Liver (tissue), 9 donors: ENCODE measurements around the gene GSK3A. TPM values are rescaled to one million over a fixed set of nuclear protein-coding genes. Genes with fewer than 3 reads are reported as not detected.

Source experiments
- DNase-seq: peaks from one replicate; pipeline ENCODE4 v3.0.0-alpha.2; 2017; ENCODE audit warnings: low spot score
- H3K27ac ChIP-seq, 2 donors: one replicate each; pipeline ENCODE4 v1.7.0; 2013; ENCODE audit warnings: inconsistent platforms in 2 of 2, low read length in 2 of 2, control low read depth in 1 of 2, low read depth in 1 of 2, mild to moderate bottlenecking in 1 of 2
- H3K27me3 ChIP-seq, 4 donors: one replicate each; pipeline versions ENCODE4 v1.6.1 to v1.7.0; 2013; ENCODE audit warnings: low read length in 3 of 4, inconsistent platforms in 1 of 4, mild to moderate bottlenecking in 1 of 4, moderate library complexity in 1 of 4; ENCODE audit not compliant: control insufficient read depth in 4 of 4, insufficient read depth in 4 of 4
- H3K36me3 ChIP-seq, 4 donors: one replicate each; pipeline versions ENCODE4 v1.6.1 to v1.7.0; 2013; ENCODE audit warnings: low read length in 3 of 4, mild to moderate bottlenecking in 3 of 4, low read depth in 1 of 4, moderate library complexity in 1 of 4; ENCODE audit not compliant: control insufficient read depth in 4 of 4, insufficient read depth in 3 of 4
- H3K4me1 ChIP-seq, 4 donors: one replicate each; pipeline versions ENCODE4 v1.6.1 to v1.7.0; 2013; ENCODE audit warnings: low read length in 3 of 4, mild to moderate bottlenecking in 3 of 4, moderate library complexity in 1 of 4; ENCODE audit not compliant: control insufficient read depth in 4 of 4, insufficient read depth in 4 of 4
- H3K4me3 ChIP-seq, 3 donors: one replicate each; pipeline versions ENCODE4 v1.6.1 to v1.7.0; 2013; ENCODE audit warnings: low read length in 3 of 3, control low read depth in 1 of 3, low read depth in 1 of 3, mild to moderate bottlenecking in 1 of 3
- H3K9ac ChIP-seq, 2 donors: one replicate each; pipeline ENCODE4 v1.7.0; 2013; ENCODE audit warnings: low read length in 2 of 2, mild to moderate bottlenecking in 2 of 2, moderate library complexity in 2 of 2, control low read depth in 1 of 2, low read depth in 1 of 2
- H3K9me3 ChIP-seq, 4 donors: one replicate each; pipeline versions ENCODE4 v1.6.1 to v1.7.0; 2013; ENCODE audit warnings: low read length in 3 of 4; ENCODE audit not compliant: control insufficient read depth in 4 of 4
- EGR1 ChIP-seq, 2 donors: IDR thresholded peaks; 2 replicates each; pipeline ENCODE4 v1.6.1; 2016 to 2018; ENCODE audit warnings: antibody characterized with exemption in 2 of 2, low read depth in 2 of 2
- FOXA1 ChIP-seq: IDR thresholded peaks from 2 replicates; pipeline ENCODE4 v1.6.1; 2016; ENCODE audit warnings: antibody characterized with exemption
- FOXA2 ChIP-seq: IDR thresholded peaks from 2 replicates; pipeline ENCODE4 v1.6.1; 2016; ENCODE audit warnings: antibody characterized with exemption
- GABPA ChIP-seq, 2 donors: IDR thresholded peaks in 1 of 2; conservative IDR thresholded peaks in 1 of 2; 2 replicates each; pipeline ENCODE4 v1.6.1; 2016; ENCODE audit warnings: antibody characterized with exemption in 2 of 2, mild to moderate bottlenecking in 1 of 2, moderate library complexity in 1 of 2
- HNF4A ChIP-seq, 2 donors: conservative IDR thresholded peaks; 2 replicates each; pipeline ENCODE4 v1.6.1; 2016; ENCODE audit warnings: antibody characterized with exemption in 2 of 2, mild to moderate bottlenecking in 2 of 2
- HNF4G ChIP-seq: IDR thresholded peaks from 2 replicates; pipeline ENCODE4 v1.6.1; 2016; ENCODE audit warnings: antibody characterized with exemption
- JUND ChIP-seq, 2 donors: IDR thresholded peaks; 2 replicates each; pipeline ENCODE4 v1.6.1; 2016; ENCODE audit warnings: antibody characterized with exemption in 2 of 2
- NR2F2 ChIP-seq: IDR thresholded peaks from 2 replicates; pipeline ENCODE4 v1.6.1; 2016; ENCODE audit warnings: antibody characterized with exemption
- RAD21 ChIP-seq, 2 donors: IDR thresholded peaks; 2 replicates each; pipeline ENCODE4 v1.6.1; 2016; ENCODE audit warnings: antibody characterized with exemption in 2 of 2, mild to moderate bottlenecking in 2 of 2
- RXRA ChIP-seq, 2 donors: IDR thresholded peaks; 2 replicates each; pipeline ENCODE4 v1.6.1; 2017 to 2018; ENCODE audit warnings: antibody characterized with exemption in 2 of 2, mild to moderate bottlenecking in 1 of 2
- SP1 ChIP-seq: IDR thresholded peaks from 2 replicates; pipeline ENCODE4 v1.6.1; 2018; ENCODE audit warnings: antibody characterized with exemption, mild to moderate bottlenecking
- TAF1 ChIP-seq: conservative IDR thresholded peaks from 2 replicates; pipeline ENCODE4 v1.6.1; 2016; ENCODE audit warnings: antibody characterized with exemption, mild to moderate bottlenecking
- YY1 ChIP-seq: IDR thresholded peaks from 2 replicates; pipeline ENCODE4 v1.6.1; 2016; ENCODE audit warnings: antibody characterized with exemption, mild to moderate bottlenecking
- WGBS: extraction: QIAGEN DNeasy Blood & Tissue Kit; methylation state at CpG from one replicate; pipeline ENCODE4 v1.1.7; 2013; 5-methylcytosine and 5-hydroxymethylcytosine counted together
- polyA plus RNA-seq, 2 donors: library from polyadenylated mRNA; stranded (reverse) in 1 of 2; unstranded in 1 of 2; fragments of 200-250 nt in 1 of 2; fragments of >200 nt in 1 of 2; fragmentation: Nextera tagmentation in 1 of 2; extraction: Ambion mirVana in 1 of 2; gene quantifications; one replicate each; pipeline versions ENCODE4 v1.2.1 to v1.2.3, GENCODE V29; 2013 to 2015
- total RNA-seq, 2 donors: library from RNA; depleted of rRNA; stranded (reverse); fragments of >200 nt; gene quantifications; one replicate each; pipeline ENCODE4 v1.2.3, GENCODE V29; 2014
- TF ChIP-seq, protein P1 (sequence below): IDR thresholded peaks from 2 replicates; pipeline ENCODE4 v1.6.1; 2016; ENCODE audit warnings: antibody characterized with exemption
- TF ChIP-seq, protein P2 (sequence below): IDR thresholded peaks from 2 replicates; pipeline ENCODE4 v1.6.1; 2016; ENCODE audit warnings: antibody characterized with exemption, mild to moderate bottlenecking
- TF ChIP-seq, protein P3 (sequence below): IDR thresholded peaks from 2 replicates; pipeline ENCODE4 v1.6.1; 2016; ENCODE audit warnings: antibody characterized with exemption
- TF ChIP-seq, protein P4 (sequence below): IDR thresholded peaks from 2 replicates; pipeline ENCODE4 v1.6.1; 2016; ENCODE audit warnings: antibody characterized with exemption
- TF ChIP-seq, protein P5 (sequence below): fragments of 150-350 bp; IDR thresholded peaks from 2 replicates; pipeline ENCODE4 v1.5.1; 2017; ENCODE audit warnings: improper control_type of control experiment, low read depth, low read length; ENCODE audit not compliant: missing input control
- donor health status: healthy.
- donor health status: healthy.
- donor health status: healthy.
- donor health status: healthy.
- donor health status: healthy.

The GSK3A gene
- total and polyA plus RNA-seq, 4 donors = 5.9 to 23.1 (median 13.0) TPM

DNA sequence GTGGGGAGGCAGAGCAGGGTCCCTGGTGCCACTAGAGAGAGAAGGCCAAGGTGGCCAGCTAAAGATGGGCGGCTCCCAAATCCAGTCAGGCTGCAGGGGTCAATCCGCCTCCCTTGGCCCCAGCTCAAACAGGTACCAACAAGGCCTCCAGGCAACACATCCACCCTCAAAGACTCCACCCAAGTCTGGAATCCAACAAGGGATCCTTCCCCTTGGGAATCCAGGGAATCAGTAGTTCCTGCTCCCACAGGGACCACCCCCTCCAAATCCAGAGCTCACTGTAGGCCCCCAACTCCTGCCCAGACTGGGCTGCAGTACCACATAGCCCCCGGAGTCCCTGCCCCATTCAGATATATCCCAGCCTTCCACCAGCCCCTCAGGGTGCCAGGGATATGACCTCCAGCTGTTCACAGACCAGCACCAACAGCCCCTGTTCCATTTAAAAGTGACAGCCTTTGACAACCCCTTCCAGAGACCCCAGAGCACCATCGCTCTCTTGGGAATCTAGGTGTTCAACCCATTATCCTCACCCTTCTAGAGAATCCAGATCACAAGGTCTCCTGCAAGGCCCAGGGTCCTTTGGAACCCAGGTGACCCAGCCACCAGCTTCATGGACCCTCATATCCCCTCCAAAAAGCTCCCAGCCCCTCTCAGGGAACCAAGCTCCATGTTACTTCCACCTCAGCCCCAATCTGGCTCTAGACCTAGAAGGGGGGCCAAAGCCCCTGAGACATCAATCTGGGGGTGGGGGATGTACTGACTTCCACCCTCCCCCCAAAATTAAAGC is 9.4 kb upstream of the GSK3A start:
- TF ChIP-seq TAF1 (no peak), RXRA (IDR thresholded peaks at IDR 0.05) (no peak), GABPA (IDR thresholded peaks at IDR 0.05 in 1 of 2, conservative IDR thresholded peaks at IDR 0.05 in 1 of 2) (no peak), FOXA2 (no peak), SP1 (no peak), FOXA1 (no peak), NR2F2 (no peak), YY1 (no peak), EGR1 (IDR thresholded peaks at IDR 0.05; ENCODE audit: low read depth in 2 of 2) (no peak), HNF4G (no peak), HNF4A (conservative IDR thresholded peaks at IDR 0.05) (no peak), JUND (IDR thresholded peaks at IDR 0.05) (no peak), RAD21 (IDR thresholded peaks at IDR 0.05) (no peak)
- TF ChIP-seq, protein P1, sequence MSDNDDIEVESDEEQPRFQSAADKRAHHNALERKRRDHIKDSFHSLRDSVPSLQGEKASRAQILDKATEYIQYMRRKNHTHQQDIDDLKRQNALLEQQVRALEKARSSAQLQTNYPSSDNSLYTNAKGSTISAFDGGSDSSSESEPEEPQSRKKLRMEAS = no peak
- TF ChIP-seq, protein P2, sequence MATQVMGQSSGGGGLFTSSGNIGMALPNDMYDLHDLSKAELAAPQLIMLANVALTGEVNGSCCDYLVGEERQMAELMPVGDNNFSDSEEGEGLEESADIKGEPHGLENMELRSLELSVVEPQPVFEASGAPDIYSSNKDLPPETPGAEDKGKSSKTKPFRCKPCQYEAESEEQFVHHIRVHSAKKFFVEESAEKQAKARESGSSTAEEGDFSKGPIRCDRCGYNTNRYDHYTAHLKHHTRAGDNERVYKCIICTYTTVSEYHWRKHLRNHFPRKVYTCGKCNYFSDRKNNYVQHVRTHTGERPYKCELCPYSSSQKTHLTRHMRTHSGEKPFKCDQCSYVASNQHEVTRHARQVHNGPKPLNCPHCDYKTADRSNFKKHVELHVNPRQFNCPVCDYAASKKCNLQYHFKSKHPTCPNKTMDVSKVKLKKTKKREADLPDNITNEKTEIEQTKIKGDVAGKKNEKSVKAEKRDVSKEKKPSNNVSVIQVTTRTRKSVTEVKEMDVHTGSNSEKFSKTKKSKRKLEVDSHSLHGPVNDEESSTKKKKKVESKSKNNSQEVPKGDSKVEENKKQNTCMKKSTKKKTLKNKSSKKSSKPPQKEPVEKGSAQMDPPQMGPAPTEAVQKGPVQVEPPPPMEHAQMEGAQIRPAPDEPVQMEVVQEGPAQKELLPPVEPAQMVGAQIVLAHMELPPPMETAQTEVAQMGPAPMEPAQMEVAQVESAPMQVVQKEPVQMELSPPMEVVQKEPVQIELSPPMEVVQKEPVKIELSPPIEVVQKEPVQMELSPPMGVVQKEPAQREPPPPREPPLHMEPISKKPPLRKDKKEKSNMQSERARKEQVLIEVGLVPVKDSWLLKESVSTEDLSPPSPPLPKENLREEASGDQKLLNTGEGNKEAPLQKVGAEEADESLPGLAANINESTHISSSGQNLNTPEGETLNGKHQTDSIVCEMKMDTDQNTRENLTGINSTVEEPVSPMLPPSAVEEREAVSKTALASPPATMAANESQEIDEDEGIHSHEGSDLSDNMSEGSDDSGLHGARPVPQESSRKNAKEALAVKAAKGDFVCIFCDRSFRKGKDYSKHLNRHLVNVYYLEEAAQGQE = no peak
- TF ChIP-seq, protein P3, sequence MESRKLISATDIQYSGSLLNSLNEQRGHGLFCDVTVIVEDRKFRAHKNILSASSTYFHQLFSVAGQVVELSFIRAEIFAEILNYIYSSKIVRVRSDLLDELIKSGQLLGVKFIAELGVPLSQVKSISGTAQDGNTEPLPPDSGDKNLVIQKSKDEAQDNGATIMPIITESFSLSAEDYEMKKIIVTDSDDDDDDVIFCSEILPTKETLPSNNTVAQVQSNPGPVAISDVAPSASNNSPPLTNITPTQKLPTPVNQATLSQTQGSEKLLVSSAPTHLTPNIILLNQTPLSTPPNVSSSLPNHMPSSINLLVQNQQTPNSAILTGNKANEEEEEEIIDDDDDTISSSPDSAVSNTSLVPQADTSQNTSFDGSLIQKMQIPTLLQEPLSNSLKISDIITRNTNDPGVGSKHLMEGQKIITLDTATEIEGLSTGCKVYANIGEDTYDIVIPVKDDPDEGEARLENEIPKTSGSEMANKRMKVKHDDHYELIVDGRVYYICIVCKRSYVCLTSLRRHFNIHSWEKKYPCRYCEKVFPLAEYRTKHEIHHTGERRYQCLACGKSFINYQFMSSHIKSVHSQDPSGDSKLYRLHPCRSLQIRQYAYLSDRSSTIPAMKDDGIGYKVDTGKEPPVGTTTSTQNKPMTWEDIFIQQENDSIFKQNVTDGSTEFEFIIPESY = no peak
- TF ChIP-seq, protein P4, sequence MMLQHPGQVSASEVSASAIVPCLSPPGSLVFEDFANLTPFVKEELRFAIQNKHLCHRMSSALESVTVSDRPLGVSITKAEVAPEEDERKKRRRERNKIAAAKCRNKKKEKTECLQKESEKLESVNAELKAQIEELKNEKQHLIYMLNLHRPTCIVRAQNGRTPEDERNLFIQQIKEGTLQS = no peak
- TF ChIP-seq, protein P5, sequence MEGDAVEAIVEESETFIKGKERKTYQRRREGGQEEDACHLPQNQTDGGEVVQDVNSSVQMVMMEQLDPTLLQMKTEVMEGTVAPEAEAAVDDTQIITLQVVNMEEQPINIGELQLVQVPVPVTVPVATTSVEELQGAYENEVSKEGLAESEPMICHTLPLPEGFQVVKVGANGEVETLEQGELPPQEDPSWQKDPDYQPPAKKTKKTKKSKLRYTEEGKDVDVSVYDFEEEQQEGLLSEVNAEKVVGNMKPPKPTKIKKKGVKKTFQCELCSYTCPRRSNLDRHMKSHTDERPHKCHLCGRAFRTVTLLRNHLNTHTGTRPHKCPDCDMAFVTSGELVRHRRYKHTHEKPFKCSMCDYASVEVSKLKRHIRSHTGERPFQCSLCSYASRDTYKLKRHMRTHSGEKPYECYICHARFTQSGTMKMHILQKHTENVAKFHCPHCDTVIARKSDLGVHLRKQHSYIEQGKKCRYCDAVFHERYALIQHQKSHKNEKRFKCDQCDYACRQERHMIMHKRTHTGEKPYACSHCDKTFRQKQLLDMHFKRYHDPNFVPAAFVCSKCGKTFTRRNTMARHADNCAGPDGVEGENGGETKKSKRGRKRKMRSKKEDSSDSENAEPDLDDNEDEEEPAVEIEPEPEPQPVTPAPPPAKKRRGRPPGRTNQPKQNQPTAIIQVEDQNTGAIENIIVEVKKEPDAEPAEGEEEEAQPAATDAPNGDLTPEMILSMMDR = no peak
- peak overlapping the region; percentile 44 to 68 for H3K27ac ChIP-seq
- no peak for DNase-seq
- 69% methylated on average over 4 of the region's 4 CpGs for WGBS
- no peak overlapping the region for H3K9ac ChIP-seq
- no peaks in the 10 kb centered on the region for H3K27me3 ChIP-seq
- H3K4me3 ChIP-seq = no peak overlapping the region
- H3K4me1 ChIP-seq = peaks cover 16 to 47% (median 33%) of the 10 kb centered on the region in 4 donors
- H3K36me3 ChIP-seq = peaks cover 0 to 12% (median 5%) of the 10 kb centered on the region in 4 donors
- no peaks in the 10 kb centered on the region for H3K9me3 ChIP-seq
